ENCODE results near the gene CAMK1. TPM values are rescaled to one million over a fixed set of nuclear protein-coding genes. Genes with fewer than 3 reads are reported as not detected.
A peak's percentile ranks its signal among the peaks of the same experiment; 100 is the strongest.

The CAMK1 gene
- total and polyA plus RNA-seq, 9 of the 15 experiments (the other 6 are each of a cell fraction or from before 2014, with no cell fraction given), result 0.23 to 10.7 (median 6.0) TPM

DNA sequence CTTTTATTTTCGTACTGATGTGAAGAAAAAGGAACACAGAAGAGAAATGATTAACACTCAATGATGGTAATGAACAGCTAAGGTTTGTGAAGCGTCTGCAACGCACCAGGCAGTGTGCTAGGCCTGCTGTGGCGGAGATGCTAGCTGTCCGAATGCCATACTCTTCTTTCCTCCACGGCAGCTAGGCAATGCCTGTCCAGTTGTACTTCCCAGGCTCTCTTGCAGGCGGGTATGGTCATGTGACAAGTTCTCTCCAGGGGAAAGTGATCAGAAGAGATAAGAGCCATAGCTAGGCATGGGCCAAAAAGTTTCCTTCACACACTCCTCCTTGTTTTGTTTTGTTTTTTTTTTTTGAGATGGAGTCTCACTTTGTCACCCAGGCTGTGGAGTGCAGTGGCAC, 15.9 kb upstream of the CAMK1 start (continued):
- TF ChIP-seq, protein P1, sequence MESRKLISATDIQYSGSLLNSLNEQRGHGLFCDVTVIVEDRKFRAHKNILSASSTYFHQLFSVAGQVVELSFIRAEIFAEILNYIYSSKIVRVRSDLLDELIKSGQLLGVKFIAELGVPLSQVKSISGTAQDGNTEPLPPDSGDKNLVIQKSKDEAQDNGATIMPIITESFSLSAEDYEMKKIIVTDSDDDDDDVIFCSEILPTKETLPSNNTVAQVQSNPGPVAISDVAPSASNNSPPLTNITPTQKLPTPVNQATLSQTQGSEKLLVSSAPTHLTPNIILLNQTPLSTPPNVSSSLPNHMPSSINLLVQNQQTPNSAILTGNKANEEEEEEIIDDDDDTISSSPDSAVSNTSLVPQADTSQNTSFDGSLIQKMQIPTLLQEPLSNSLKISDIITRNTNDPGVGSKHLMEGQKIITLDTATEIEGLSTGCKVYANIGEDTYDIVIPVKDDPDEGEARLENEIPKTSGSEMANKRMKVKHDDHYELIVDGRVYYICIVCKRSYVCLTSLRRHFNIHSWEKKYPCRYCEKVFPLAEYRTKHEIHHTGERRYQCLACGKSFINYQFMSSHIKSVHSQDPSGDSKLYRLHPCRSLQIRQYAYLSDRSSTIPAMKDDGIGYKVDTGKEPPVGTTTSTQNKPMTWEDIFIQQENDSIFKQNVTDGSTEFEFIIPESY (CRISPR knock-in tag; IDR thresholded peaks at IDR 0.05), result peak; percentile 94
- TF ChIP-seq CHCHD3 (CRISPR knock-in tag; IDR thresholded peaks at IDR 0.05), result no peak
- no peak for TF ChIP-seq IRF2 (CRISPR knock-in tag; IDR thresholded peaks at IDR 0.05)
- 0 out of 2 replicates have a peak, but pooled peaks have one; percentile 20 for TF ChIP-seq TEAD4 (IDR thresholded peaks at IDR 0.05; ENCODE audit: low read length)
- no peak for TF ChIP-seq TEAD4 (CRISPR knock-in tag; IDR thresholded peaks at IDR 0.05; ENCODE audit: borderline replicate concordance)
- TF ChIP-seq ARID2 (IDR thresholded peaks at IDR 0.05), result 0 out of 2 replicates have a peak, but pooled peaks have one; percentile 9
- TF ChIP-seq HDAC6 (IDR thresholded peaks at IDR 0.05; ENCODE audit: low read depth, low read length), result no peak
- TF ChIP-seq ZHX1 (conservative IDR thresholded peaks at IDR 0.05; ENCODE audit: low read length), result no peak
- no peak for TF ChIP-seq FOSL1 (tag; conservative IDR thresholded peaks at IDR 0.05)
- TF ChIP-seq TEAD1 (CRISPR knock-in tag; IDR thresholded peaks at IDR 0.05), result peak in 1 of 2 experiments; percentile 47; a peak in 1 of 4 replicates
- TF ChIP-seq SMARCA5 (IDR thresholded peaks at IDR 0.05), result no peak
- no peak for TF ChIP-seq MECOM (CRISPR knock-in tag; IDR thresholded peaks at IDR 0.05)
- no peak for TF ChIP-seq ARID1B (IDR thresholded peaks at IDR 0.05)
- peak; percentile 84 for TF ChIP-seq GATA2 (CRISPR knock-in tag; IDR thresholded peaks at IDR 0.05)
- TF ChIP-seq, protein P2, sequence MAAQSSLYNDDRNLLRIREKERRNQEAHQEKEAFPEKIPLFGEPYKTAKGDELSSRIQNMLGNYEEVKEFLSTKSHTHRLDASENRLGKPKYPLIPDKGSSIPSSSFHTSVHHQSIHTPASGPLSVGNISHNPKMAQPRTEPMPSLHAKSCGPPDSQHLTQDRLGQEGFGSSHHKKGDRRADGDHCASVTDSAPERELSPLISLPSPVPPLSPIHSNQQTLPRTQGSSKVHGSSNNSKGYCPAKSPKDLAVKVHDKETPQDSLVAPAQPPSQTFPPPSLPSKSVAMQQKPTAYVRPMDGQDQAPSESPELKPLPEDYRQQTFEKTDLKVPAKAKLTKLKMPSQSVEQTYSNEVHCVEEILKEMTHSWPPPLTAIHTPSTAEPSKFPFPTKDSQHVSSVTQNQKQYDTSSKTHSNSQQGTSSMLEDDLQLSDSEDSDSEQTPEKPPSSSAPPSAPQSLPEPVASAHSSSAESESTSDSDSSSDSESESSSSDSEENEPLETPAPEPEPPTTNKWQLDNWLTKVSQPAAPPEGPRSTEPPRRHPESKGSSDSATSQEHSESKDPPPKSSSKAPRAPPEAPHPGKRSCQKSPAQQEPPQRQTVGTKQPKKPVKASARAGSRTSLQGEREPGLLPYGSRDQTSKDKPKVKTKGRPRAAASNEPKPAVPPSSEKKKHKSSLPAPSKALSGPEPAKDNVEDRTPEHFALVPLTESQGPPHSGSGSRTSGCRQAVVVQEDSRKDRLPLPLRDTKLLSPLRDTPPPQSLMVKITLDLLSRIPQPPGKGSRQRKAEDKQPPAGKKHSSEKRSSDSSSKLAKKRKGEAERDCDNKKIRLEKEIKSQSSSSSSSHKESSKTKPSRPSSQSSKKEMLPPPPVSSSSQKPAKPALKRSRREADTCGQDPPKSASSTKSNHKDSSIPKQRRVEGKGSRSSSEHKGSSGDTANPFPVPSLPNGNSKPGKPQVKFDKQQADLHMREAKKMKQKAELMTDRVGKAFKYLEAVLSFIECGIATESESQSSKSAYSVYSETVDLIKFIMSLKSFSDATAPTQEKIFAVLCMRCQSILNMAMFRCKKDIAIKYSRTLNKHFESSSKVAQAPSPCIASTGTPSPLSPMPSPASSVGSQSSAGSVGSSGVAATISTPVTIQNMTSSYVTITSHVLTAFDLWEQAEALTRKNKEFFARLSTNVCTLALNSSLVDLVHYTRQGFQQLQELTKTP (IDR thresholded peaks at IDR 0.05; ENCODE audit: low read depth in 1 of 2, partially characterized antibody in 2 of 2), result peak in 1 of 2 experiments; percentile 35
- 0 out of 6 replicates have a peak, but pooled peaks of 1 of the 3 experiments have one; percentile 16 for TF ChIP-seq ZBTB11 (CRISPR knock-in tag; IDR thresholded peaks at IDR 0.05)
